K562 (cell line): ENCODE measurements around the gene B3GLCT. TPM values are rescaled to one million over a fixed set of nuclear protein-coding genes. Genes with fewer than 3 reads are reported as not detected.

Experiments used
- ATAC-seq: fragments of 200-7000 bp; cut with Tn5 transposase; 3 replicates; pipeline ENCODE4 v1.9.1; 2020; ENCODE audit warnings: moderate library complexity
- BruUV-seq: library from RNA; stranded (reverse); fragments of 400-500 nt; replicated peaks from 2 replicates; lab custom pipeline; 2021; lab: Mats Ljungman, UMichigan
- CTCF ChIA-PET: fragments of 300-600 bp; formaldehyde crosslinking; extraction: SDS; loops from one replicate; lab custom pipeline; 2021; ENCODE audit warnings: low intra/inter-chr PET ratio; lab: Yijun Ruan, JAX
- POLR2A ChIA-PET: fragments of 300-600, 350-650 bp; sonication (Branson Sonifier 250); formaldehyde crosslinking; extraction: SDS; loops from one replicate; lab custom pipeline; 2021; ENCODE audit warnings: antibody characterized with exemption, inconsistent platforms; lab: Yijun Ruan, JAX
- DNase-seq, 4 experiments: peaks; one replicate each; pipeline versions ENCODE4 v3.0.0 to v3.0.0-alpha.2; 2011 to 2018; ENCODE audit warnings: low spot score in 3 of 4, mixed read lengths in 3 of 4; ENCODE audit errors: extremely low read depth in 1 of 4
- FAIRE-seq: peaks from 2 replicates; lab custom pipeline; 2011; peaks lifted over from hg19 to GRCh38; lab: Jason Lieb, UNC
- H2AFZ ChIP-seq: 2 replicates; pipeline ENCODE4 v1.6.0; 2011; ENCODE audit warnings: low read depth, low read length, control low read depth, inconsistent platforms
- H3K27ac ChIP-seq: fragments of 200-600 bp; 3 replicates; pipeline ENCODE4 v1.8.0; 2011; ENCODE audit warnings: low read depth, mild to moderate bottlenecking, control low read depth, inconsistent platforms, low read length, moderate library complexity, mixed read lengths; ENCODE audit errors: extremely low read depth
- H3K27me3 ChIP-seq, 2 experiments: fragments of 300-600 bp in 1 of 2; 2 replicates in 1 of 2; 3 replicates in 1 of 2; pipeline versions ENCODE4 v1.6.0 to v1.8.0; 2011; ENCODE audit warnings: inconsistent platforms in 2 of 2, low read length in 2 of 2, mild to moderate bottlenecking in 1 of 2, mixed read lengths in 1 of 2, moderate library complexity in 1 of 2; ENCODE audit not compliant: control insufficient read depth in 2 of 2, insufficient read depth in 2 of 2
- H3K36me3 ChIP-seq: fragments of 300-600 bp; 3 replicates; pipeline ENCODE4 v1.8.0; 2011; ENCODE audit warnings: mild to moderate bottlenecking, low read length, inconsistent platforms; ENCODE audit not compliant: control insufficient read depth, insufficient read depth
- H3K4me1 ChIP-seq, 2 experiments: fragments of 200-600 bp in 1 of 2; replicated peaks in 1 of 2; 2 replicates in 1 of 2; 3 replicates in 1 of 2; pipeline versions ENCODE4 v1.5.1 to v1.8.0; 2011; ENCODE audit warnings: inconsistent platforms in 2 of 2, low read length in 2 of 2, mild to moderate bottlenecking in 1 of 2, mixed read lengths in 1 of 2, moderate library complexity in 1 of 2; ENCODE audit not compliant: control insufficient read depth in 2 of 2, insufficient read depth in 2 of 2
- H3K4me2 ChIP-seq: 2 replicates; pipeline ENCODE4 v1.6.1; 2011; ENCODE audit warnings: low read length, control low read depth, inconsistent platforms, mixed read lengths; ENCODE audit not compliant: insufficient read depth
- H3K4me3 ChIP-seq: fragments of 200-600 bp; sonication (generic), shearing (Covaris generic); 2 replicates; pipeline ENCODE4 v1.5.1; 2016; ENCODE audit warnings: control low read depth, inconsistent platforms
- H3K79me2 ChIP-seq: fragments of 200-600 bp; 3 replicates; pipeline ENCODE4 v1.8.0; 2011; ENCODE audit warnings: low read length, inconsistent platforms; ENCODE audit not compliant: control insufficient read depth, insufficient read depth
- H3K9ac ChIP-seq, 2 experiments: 2 replicates each; pipeline versions ENCODE4 v1.6.0 to v1.6.1; 2011; ENCODE audit warnings: low read depth in 2 of 2, low read length in 2 of 2, control low read depth in 1 of 2, inconsistent platforms in 1 of 2, mild to moderate bottlenecking in 1 of 2, mixed read lengths in 1 of 2; ENCODE audit not compliant: insufficient read depth in 1 of 2
- H3K9me1 ChIP-seq: one replicate; pipeline ENCODE4 v1.6.0; 2011; ENCODE audit warnings: inconsistent platforms, mild to moderate bottlenecking, low read length, moderate library complexity; ENCODE audit not compliant: control insufficient read depth, insufficient read depth
- H3K9me3 ChIP-seq: replicated peaks from 2 replicates; pipeline ENCODE4 v1.5.1; 2011; ENCODE audit warnings: low read depth, low read length, inconsistent platforms; ENCODE audit not compliant: control insufficient read depth, insufficient read depth
- H4K20me1 ChIP-seq: replicated peaks from 2 replicates; pipeline ENCODE4 v1.6.1; 2011; ENCODE audit warnings: low read length, inconsistent platforms, mixed read lengths; ENCODE audit not compliant: control insufficient read depth, insufficient read depth
- CGGBP1 ChIP-seq: fragments of 250-450 bp; sonication (Bioruptor Pico); IDR thresholded peaks from 2 replicates; pipeline ENCODE4 v1.9.0; 2021; ENCODE audit warnings: mild to moderate bottlenecking
- ESRRA ChIP-seq: fragments of 450-650 bp; IDR thresholded peaks from 2 replicates; pipeline ENCODE4 v1.6.1; 2014; ENCODE audit warnings: low read depth, mild to moderate bottlenecking, moderate library complexity, borderline replicate concordance
- HDAC3 ChIP-seq: fragments of 450-650 bp; IDR thresholded peaks from 2 replicates; pipeline ENCODE4 v1.6.1; 2018; ENCODE audit warnings: borderline replicate concordance, mild to moderate bottlenecking, moderate library complexity; ENCODE audit not compliant: partially characterized antibody
- HMBOX1 ChIP-seq: sonication (generic); IDR thresholded peaks from 2 replicates; pipeline ENCODE4 v1.6.1; 2016
- HOMEZ ChIP-seq: fragments of 250-450 bp; sonication (Bioruptor Pico); IDR thresholded peaks from 2 replicates; pipeline ENCODE4 v1.4.0; 2020; ENCODE audit warnings: mild to moderate bottlenecking, moderate library complexity
- MECOM ChIP-seq: fragments of 250-450 bp; sonication (Bioruptor Pico); IDR thresholded peaks from 2 replicates; pipeline ENCODE4 v1.8.0; 2022; ENCODE audit warnings: inconsistent platforms
- MLX ChIP-seq, 2 experiments: fragments of 450-650 bp in 1 of 2; sonication (generic) in 1 of 2; formaldehyde crosslinking; conservative IDR thresholded peaks; 2 replicates each; pipeline versions ENCODE4 v1.4.0 to v1.8.1; 2020 to 2022; ENCODE audit warnings: mild to moderate bottlenecking in 1 of 2, missing genetic modification reagents in 1 of 2
- NFXL1 ChIP-seq: fragments of 450-650 bp; formaldehyde crosslinking; IDR thresholded peaks from 2 replicates; pipeline ENCODE4 v1.4.0; 2021; ENCODE audit warnings: mild to moderate bottlenecking
- NKRF ChIP-seq: fragments of 450-650 bp; IDR thresholded peaks from 2 replicates; pipeline ENCODE4 v1.6.1; 2016; ENCODE audit warnings: borderline replicate concordance
- PRMT5 ChIP-seq: sonication (generic); formaldehyde crosslinking; IDR thresholded peaks from 2 replicates; pipeline ENCODE4 v1.5.0; 2020; ENCODE audit warnings: missing genetic modification reagents
- RBM34 ChIP-seq: fragments of 200-400 bp; formaldehyde crosslinking; IDR thresholded peaks from 2 replicates; pipeline ENCODE4 v1.6.1; 2018; ENCODE audit warnings: low read length, borderline replicate concordance; ENCODE audit not compliant: insufficient read depth
- SNRNP70 ChIP-seq: fragments of 200-400 bp; formaldehyde crosslinking; optimal IDR thresholded peaks from 2 replicates; pipeline ENCODE3; 2017; ENCODE audit warnings: low read depth, low read length
- XRCC3 ChIP-seq: fragments of 450-650 bp; IDR thresholded peaks from 2 replicates; pipeline ENCODE4 v1.6.1; 2017; ENCODE audit warnings: mild to moderate bottlenecking, moderate library complexity
- ZBTB8A ChIP-seq: fragments of 450-650 bp; IDR thresholded peaks from 2 replicates; pipeline ENCODE4 v1.6.1; 2018; ENCODE audit warnings: mild to moderate bottlenecking, moderate library complexity; ENCODE audit not compliant: partially characterized antibody
- ZNF12 ChIP-seq: sonication (generic); formaldehyde crosslinking; IDR thresholded peaks from 2 replicates; pipeline ENCODE4 v1.4.0; 2020; ENCODE audit warnings: mild to moderate bottlenecking, missing genetic modification reagents
- ZNF444 ChIP-seq: fragments of 250-450 bp; sonication (Bioruptor Pico); IDR thresholded peaks from 2 replicates; pipeline ENCODE4 v1.4.0; 2020; ENCODE audit warnings: mild to moderate bottlenecking, moderate library complexity
- ZNF583 ChIP-seq: fragments of 250-450 bp; sonication (Bioruptor Pico); IDR thresholded peaks from 2 replicates; pipeline ENCODE4 v1.4.0; 2020
- ZNF778 ChIP-seq: fragments of 450-650 bp; formaldehyde crosslinking; IDR thresholded peaks from 2 replicates; pipeline ENCODE4 v1.4.0; 2020; ENCODE audit warnings: mild to moderate bottlenecking, moderate library complexity
- WGBS: fragments of 100-300 bp; shearing (Covaris generic); methylation state at CpG from one replicate; pipeline ENCODE4 v1.1.6; 2016; ENCODE audit warnings: low coverage, mixed read lengths; ENCODE audit not compliant: insufficient coverage; ENCODE audit errors: missing lambda C conversion rate; 5-methylcytosine and 5-hydroxymethylcytosine counted together
- in situ Hi-C: fragments of 300-500 bp; cut with MboI; formaldehyde crosslinking; loops from 4 replicates; pipeline ENCODE4 v1.15.0; 2018; ENCODE audit warnings: inconsistent platforms, mixed read lengths
- intact Hi-C: fragments of 100-400 bp; cut with micrococcal nuclease; formaldehyde crosslinking; loops from 2 replicates; pipeline ENCODE4 v1.14.2; 2022
- polyA plus RNA-seq, 8 experiments: library from polyadenylated mRNA; depleted of rRNA in 4 of 8; stranded (reverse) in 5 of 8; unstranded in 3 of 8; fragments of >200 nt; fragmentation: Nextera tagmentation in 2 of 8; fragmentation: Illumina TruSeq in 1 of 8; extraction: Ambion mirVana in 2 of 8; extraction: Trizol in 1 of 8; gene quantifications; 2 replicates each; pipeline versions ENCODE4 v1.2.1 to v1.2.3, GENCODE V29; 2011 to 2014; ENCODE audit warnings: inconsistent platforms in 1 of 8, missing spikeins in 1 of 8
- total RNA-seq, 7 experiments: library from RNA; depleted of rRNA in 6 of 7; stranded (reverse); fragments of >200 nt in 6 of 7; fragmentation: Illumina TruSeq in 2 of 7; extraction: Trizol in 2 of 7; gene quantifications; 2 replicates each; pipeline versions ENCODE4 v1.2.1 to v1.2.3, GENCODE V29; 2011 to 2021; ENCODE audit warnings: low replicate concordance in 1 of 7

B3GLCT gene
- total and polyA plus RNA-seq, 9 of the 15 experiments (the other 6 are each of a cell fraction or from before 2014, with no cell fraction given): 1.1 to 5.1 (median 2.9) TPM

- TF ChIP-seq NKRF: no peak
- TF ChIP-seq ZNF444: no peak
Measured at GRCh38 chr13:31242367-31242766, 42.6 kb downstream of the B3GLCT start (continued).

GRCh38 chr13:31242916-31243315 is 43.1 kb downstream of the B3GLCT start:
- H3K27ac ChIP-seq: no peak overlapping the region
- in situ Hi-C loops: loop anchor here (25.0 kb wide), 1 partner anchor 494 kb away; the partner anchor contains the start of gene RXFP2
- no TSS peak for BruUV-seq
- TF ChIP-seq XRCC3: no peak
- TF ChIP-seq MECOM (CRISPR knock-in tag): no peak
- TF ChIP-seq ZBTB8A: no peak
- TF ChIP-seq ZNF778: no peak
- no peak for TF ChIP-seq SNRNP70
- no peak for TF ChIP-seq HOMEZ (CRISPR knock-in tag)
- TF ChIP-seq NFXL1 (CRISPR knock-in tag): no peak
- TF ChIP-seq HMBOX1: no peak
- TF ChIP-seq MLX (CRISPR knock-in tag; conservative IDR thresholded peaks at IDR 0.05): no peak
- no peak for TF ChIP-seq HDAC3
- TF ChIP-seq ZNF583 (CRISPR knock-in tag): no peak
- no peak for TF ChIP-seq RBM34
- no peak for TF ChIP-seq CGGBP1
- no peak for TF ChIP-seq PRMT5 (CRISPR knock-in tag)
- TF ChIP-seq ZNF12 (CRISPR knock-in tag): no peak
- TF ChIP-seq ESRRA: no peak

More at GRCh38 chr13:31242916-31243315, 43.1 kb downstream of the B3GLCT start:
- H3K27me3 ChIP-seq: no peaks in the 10 kb centered on the region
- no peak for ATAC-seq
- no peak overlapping the region for H3K4me3 ChIP-seq
- no peaks in the 10 kb centered on the region for H3K36me3 ChIP-seq
- 45% methylated on average over 1 of the region's 1 CpG for WGBS
- no peaks in the 10 kb centered on the region for H3K4me1 ChIP-seq
- H3K9me1 ChIP-seq: no peaks in the 10 kb centered on the region
- intact Hi-C loops: no loop called here
- no peak overlapping the region for H2AFZ ChIP-seq
- CTCF ChIA-PET: no interaction called here
- POLR2A ChIA-PET: no interaction called here
- H4K20me1 ChIP-seq: no peaks in the 10 kb centered on the region
- no peak overlapping the region for H3K4me2 ChIP-seq
- H3K79me2 ChIP-seq: no peaks in the 10 kb centered on the region
- H3K9me3 ChIP-seq: no peaks in the 10 kb centered on the region
- FAIRE-seq: no peak
- no peak overlapping the region for H3K9ac ChIP-seq
- DNase-seq: no peak
